ENCODE data around the gene WDFY1. TPM values are rescaled to one million over a fixed set of nuclear protein-coding genes. Genes with fewer than 3 reads are reported as not detected.

Gene WDFY1
- total RNA-seq, 4 donors from 2014 or later: 40.4 to 99.6 (median 71.6) TPM

GRCh38 chr2:223905996-223906395 is 39.1 kb downstream of the WDFY1 start:
- TF ChIP-seq EP300 (IDR thresholded peaks at IDR 0.05; ENCODE audit: low read depth): no peak
- TF ChIP-seq POLR2A (IDR thresholded peaks at IDR 0.05): no peak
- no peak for TF ChIP-seq POLR2AphosphoS5 (IDR thresholded peaks at IDR 0.05)
- DNase-seq: no peak
- intact Hi-C loops (cut with DNase I; ENCODE audit: low total_unique reads) (no loop called here), in situ Hi-C loops (cut with MboI; ENCODE audit: low pct_ligation_motif_present in 1 of 4, low pct_unique_long_range_greater_than_20kb in 1 of 4, low sequenced_read_pairs in 3 of 4) (no loop called here)
- no peak overlapping the region for H3K27ac ChIP-seq
- H3K4me3 ChIP-seq: no peak overlapping the region
- no peaks in the 10 kb centered on the region for H3K9me3 ChIP-seq
- peaks cover 0 to 14% (median 6%) of the 10 kb centered on the region in 4 donors for H3K36me3 ChIP-seq
- 79 to 89% methylated on average over 2 of the region's 2 CpGs for WGBS, 2 donors (ENCODE audit: low coverage in 1 of 2)
- no peaks in the 10 kb centered on the region for H3K27me3 ChIP-seq
- H3K4me1 ChIP-seq: peaks cover 0 to 20% (median 6%) of the 10 kb centered on the region in 4 donors

- intact Hi-C loops (cut with DNase I; ENCODE audit: low total_unique reads) (no loop called here), in situ Hi-C loops (cut with MboI; ENCODE audit: low pct_ligation_motif_present in 1 of 4, low pct_unique_long_range_greater_than_20kb in 1 of 4, low sequenced_read_pairs in 3 of 4) (no loop called here)
- Histone ChIP-seq H3K36me3 (peaks cover 0 to 35% (median 13%) of the 10 kb centered on the region in 4 donors), H3K9me3 (no peaks in the 10 kb centered on the region), H3K27me3 (no peaks in the 10 kb centered on the region), H3K4me1 (no peaks in the 10 kb centered on the region), H3K27ac (no peak overlapping the region), H3K4me3 (no peak overlapping the region)
- TF ChIP-seq, protein P1, sequence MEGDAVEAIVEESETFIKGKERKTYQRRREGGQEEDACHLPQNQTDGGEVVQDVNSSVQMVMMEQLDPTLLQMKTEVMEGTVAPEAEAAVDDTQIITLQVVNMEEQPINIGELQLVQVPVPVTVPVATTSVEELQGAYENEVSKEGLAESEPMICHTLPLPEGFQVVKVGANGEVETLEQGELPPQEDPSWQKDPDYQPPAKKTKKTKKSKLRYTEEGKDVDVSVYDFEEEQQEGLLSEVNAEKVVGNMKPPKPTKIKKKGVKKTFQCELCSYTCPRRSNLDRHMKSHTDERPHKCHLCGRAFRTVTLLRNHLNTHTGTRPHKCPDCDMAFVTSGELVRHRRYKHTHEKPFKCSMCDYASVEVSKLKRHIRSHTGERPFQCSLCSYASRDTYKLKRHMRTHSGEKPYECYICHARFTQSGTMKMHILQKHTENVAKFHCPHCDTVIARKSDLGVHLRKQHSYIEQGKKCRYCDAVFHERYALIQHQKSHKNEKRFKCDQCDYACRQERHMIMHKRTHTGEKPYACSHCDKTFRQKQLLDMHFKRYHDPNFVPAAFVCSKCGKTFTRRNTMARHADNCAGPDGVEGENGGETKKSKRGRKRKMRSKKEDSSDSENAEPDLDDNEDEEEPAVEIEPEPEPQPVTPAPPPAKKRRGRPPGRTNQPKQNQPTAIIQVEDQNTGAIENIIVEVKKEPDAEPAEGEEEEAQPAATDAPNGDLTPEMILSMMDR (IDR thresholded peaks at IDR 0.05): peak in 1 of 5 experiments; percentile 3
- TF ChIP-seq EP300 (IDR thresholded peaks at IDR 0.05; ENCODE audit: low read depth): no peak
- no peak for TF ChIP-seq POLR2AphosphoS5 (IDR thresholded peaks at IDR 0.05)
- no peak for TF ChIP-seq POLR2A (IDR thresholded peaks at IDR 0.05)
- no peak for DNase-seq
- 33 to 66% methylated on average over 1 to 2 of the region's 2 CpGs for WGBS, 2 donors (ENCODE audit: low coverage in 1 of 2)
Measured at GRCh38 chr2:223901854-223902253, 43.3 kb downstream of the WDFY1 start.

DNA sequence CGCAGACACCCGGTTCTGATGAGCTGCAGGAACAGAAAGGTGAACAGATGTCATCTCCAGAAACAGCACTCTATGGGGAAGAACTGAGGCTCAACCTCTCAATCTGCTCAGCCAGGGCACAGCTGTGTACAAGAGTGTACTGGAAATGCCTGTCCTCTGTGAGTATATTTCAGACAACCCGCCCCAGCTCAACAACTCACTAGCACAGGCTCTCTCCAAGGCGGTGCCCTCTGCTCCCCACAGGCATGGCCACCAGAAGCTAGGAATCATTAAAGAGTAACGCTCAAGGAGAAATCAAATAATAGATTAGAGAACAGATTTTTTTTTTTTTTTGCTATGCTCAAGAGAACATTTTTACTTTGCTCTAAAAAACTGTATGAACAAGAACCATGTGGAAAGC is 43.8 kb downstream of the WDFY1 start:
- Histone ChIP-seq H3K27ac (no peak overlapping the region), H3K36me3 (peaks cover 0 to 35% (median 13%) of the 10 kb centered on the region in 4 donors), H3K4me1 (no peaks in the 10 kb centered on the region), H3K4me3 (no peak overlapping the region), H3K9me3 (no peaks in the 10 kb centered on the region), H3K27me3 (no peaks in the 10 kb centered on the region)
- intact Hi-C loops (cut with DNase I; ENCODE audit: low total_unique reads): no loop called here
- DNase-seq: no peak
- TF ChIP-seq, protein P1 (IDR thresholded peaks at IDR 0.05): no peak
- TF ChIP-seq EP300 (IDR thresholded peaks at IDR 0.05; ENCODE audit: low read depth): no peak
- no peak for TF ChIP-seq POLR2AphosphoS5 (IDR thresholded peaks at IDR 0.05)
- 72 to 100% methylated on average over 1 to 5 of the region's 5 CpGs for WGBS, 2 donors (ENCODE audit: low coverage in 1 of 2)
- in situ Hi-C loops (cut with MboI; ENCODE audit: low pct_ligation_motif_present in 1 of 4, low pct_unique_long_range_greater_than_20kb in 1 of 4, low sequenced_read_pairs in 3 of 4): no loop called here

- no peak for DNase-seq
- Histone ChIP-seq H3K27ac (no peak overlapping the region), H3K27me3 (no peaks in the 10 kb centered on the region), H3K9me3 (no peaks in the 10 kb centered on the region), H3K4me3 (no peak overlapping the region), H3K36me3 (peaks cover 0 to 35% (median 13%) of the 10 kb centered on the region in 4 donors), H3K4me1 (no peaks in the 10 kb centered on the region)
- in situ Hi-C loops (cut with MboI; ENCODE audit: low pct_ligation_motif_present in 1 of 4, low pct_unique_long_range_greater_than_20kb in 1 of 4, low sequenced_read_pairs in 3 of 4): no loop called here
- TF ChIP-seq POLR2AphosphoS5 (IDR thresholded peaks at IDR 0.05): no peak
- no peak for TF ChIP-seq POLR2A (IDR thresholded peaks at IDR 0.05)
- no peak for TF ChIP-seq EP300 (IDR thresholded peaks at IDR 0.05; ENCODE audit: low read depth)
- TF ChIP-seq, protein P1 (IDR thresholded peaks at IDR 0.05): no peak
- WGBS, 2 donors (ENCODE audit: low coverage in 1 of 2): 100% methylated on average over 1 of the region's 1 CpG
- intact Hi-C loops (cut with DNase I; ENCODE audit: low total_unique reads): no loop called here
Measured at GRCh38 chr2:223900531-223900930, 44.6 kb downstream of the WDFY1 start.

DNA sequence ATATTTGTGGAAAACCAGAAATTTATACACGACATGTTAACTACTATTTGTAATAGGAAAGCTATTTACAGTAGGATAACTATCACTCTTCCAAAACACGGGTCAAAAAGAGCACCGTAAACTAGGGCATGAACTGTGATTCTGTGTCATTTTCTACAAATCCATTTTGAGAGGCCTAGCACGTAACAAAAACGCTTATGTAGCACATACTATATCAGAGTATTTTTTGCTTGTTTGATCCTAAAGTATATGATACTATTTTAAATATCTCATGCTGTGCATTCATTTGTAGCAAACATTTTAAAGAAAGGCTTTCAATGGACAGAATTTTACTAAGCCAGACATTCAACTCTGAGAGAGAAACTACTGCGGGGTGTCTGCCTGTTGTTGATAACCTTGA is 45.1 kb downstream of the WDFY1 start:
- Histone ChIP-seq H3K4me1 (no peaks in the 10 kb centered on the region), H3K27ac (no peak overlapping the region), H3K36me3 (peaks cover 0 to 30% (median 11%) of the 10 kb centered on the region in 4 donors), H3K4me3 (no peak overlapping the region), H3K27me3 (no peaks in the 10 kb centered on the region), H3K9me3 (no peaks in the 10 kb centered on the region)
- DNase-seq: no peak
- TF ChIP-seq POLR2AphosphoS5 (IDR thresholded peaks at IDR 0.05): no peak
- no peak for TF ChIP-seq POLR2A (IDR thresholded peaks at IDR 0.05)
- TF ChIP-seq, protein P1 (IDR thresholded peaks at IDR 0.05): no peak
- TF ChIP-seq EP300 (IDR thresholded peaks at IDR 0.05; ENCODE audit: low read depth): no peak
- 94 to 98% methylated on average over 5 to 6 of the region's 6 CpGs for WGBS, 2 donors (ENCODE audit: low coverage in 1 of 2)
- intact Hi-C loops (cut with DNase I; ENCODE audit: low total_unique reads) (no loop called here), in situ Hi-C loops (cut with MboI; ENCODE audit: low pct_ligation_motif_present in 1 of 4, low pct_unique_long_range_greater_than_20kb in 1 of 4, low sequenced_read_pairs in 3 of 4) (no loop called here)
